H9 (cell line): ENCODE data around the gene CREB1. TPM values are rescaled to one million over a fixed set of nuclear protein-coding genes. Genes with fewer than 3 reads are reported as not detected.

Source experiments
- DNase-seq: peaks from one replicate; pipeline ENCODE4 v3.0.0-alpha.2; 2017
- H2AFZ ChIP-seq: one replicate; pipeline ENCODE4 v1.6.1; 2013; ENCODE audit warnings: mild to moderate bottlenecking, low read length, control low read depth, moderate library complexity
- H2AK5ac ChIP-seq: 2 replicates; pipeline ENCODE4 v1.6.1; 2013; ENCODE audit warnings: low read length, control low read depth, mixed read lengths; ENCODE audit not compliant: insufficient read length
- H2BK120ac ChIP-seq: one replicate; pipeline ENCODE4 v1.6.1; 2013; ENCODE audit warnings: low read depth, mild to moderate bottlenecking, low read length, control low read depth, inconsistent platforms; ENCODE audit not compliant: poor library complexity, severe bottlenecking
- H2BK12ac ChIP-seq: 2 replicates; pipeline ENCODE4 v1.6.1; 2013; ENCODE audit warnings: low read length, control low read depth, mixed read lengths, low read depth; ENCODE audit not compliant: insufficient read length
- H2BK15ac ChIP-seq: 2 replicates; pipeline ENCODE4 v1.6.1; 2013; ENCODE audit warnings: low read depth, low read length, control low read depth
- H2BK20ac ChIP-seq: one replicate; pipeline ENCODE4 v1.6.1; 2013; ENCODE audit warnings: low read depth, mild to moderate bottlenecking, low read length, control low read depth, inconsistent platforms; ENCODE audit not compliant: poor library complexity, severe bottlenecking
- H2BK5ac ChIP-seq: 2 replicates; pipeline ENCODE4 v1.6.1; 2013; ENCODE audit warnings: low read length, control low read depth, mixed read lengths; ENCODE audit not compliant: insufficient read length
- H3K14ac ChIP-seq: 2 replicates; pipeline ENCODE4 v1.6.1; 2013; ENCODE audit warnings: low read length, control low read depth; ENCODE audit not compliant: insufficient read depth
- H3K18ac ChIP-seq: 2 replicates; pipeline ENCODE4 v1.6.1; 2013; ENCODE audit warnings: low read depth, mild to moderate bottlenecking, mixed read lengths, low read length, control low read depth; ENCODE audit not compliant: insufficient read length
- H3K23ac ChIP-seq: 2 replicates; pipeline ENCODE4 v1.6.1; 2013; ENCODE audit warnings: low read length, control low read depth, mixed read lengths, low read depth; ENCODE audit not compliant: insufficient read length
- H3K23me2 ChIP-seq: 2 replicates; pipeline ENCODE4 v1.6.1; 2013; ENCODE audit warnings: low read depth, mild to moderate bottlenecking, mixed read lengths, low read length, control low read depth; ENCODE audit not compliant: insufficient read length, poor library complexity, severe bottlenecking
- H3K27ac ChIP-seq: 2 replicates; pipeline ENCODE4 v1.5.1; 2013; ENCODE audit warnings: low read length, control low read depth, mixed read lengths, low read depth; ENCODE audit not compliant: insufficient read length
- H3K27me3 ChIP-seq: 2 replicates; pipeline ENCODE4 v1.6.1; 2013; ENCODE audit warnings: low read length, control low read depth, inconsistent platforms; ENCODE audit not compliant: insufficient read depth
- H3K4ac ChIP-seq: 2 replicates; pipeline ENCODE4 v1.6.1; 2013; ENCODE audit warnings: low read depth, mild to moderate bottlenecking, control low read depth, inconsistent platforms, low read length, moderate library complexity
- H3K4me1 ChIP-seq: 2 replicates; pipeline ENCODE4 v1.6.1; 2013; ENCODE audit warnings: low read length, control low read depth, inconsistent platforms; ENCODE audit not compliant: insufficient read depth
- H3K4me2 ChIP-seq: 2 replicates; pipeline ENCODE4 v1.6.1; 2013; ENCODE audit warnings: low read length, control low read depth, mixed read lengths; ENCODE audit not compliant: insufficient read length, insufficient read depth
- H3K56ac ChIP-seq: 2 replicates; pipeline ENCODE4 v1.6.1; 2013; ENCODE audit warnings: low read depth, mild to moderate bottlenecking, mixed read lengths, low read length, control low read depth; ENCODE audit not compliant: insufficient read length
- H3K79me1 ChIP-seq: 2 replicates; pipeline ENCODE4 v1.6.1; 2013; ENCODE audit warnings: low read depth, mild to moderate bottlenecking, moderate library complexity, low read length, control low read depth, inconsistent platforms; ENCODE audit not compliant: insufficient read depth, poor library complexity, severe bottlenecking
- H3K79me2 ChIP-seq: 2 replicates; pipeline ENCODE4 v1.6.1; 2013; ENCODE audit warnings: low read length, control low read depth, inconsistent platforms; ENCODE audit not compliant: insufficient read depth
- H3K9ac ChIP-seq: 2 replicates; pipeline ENCODE4 v1.6.1; 2013; ENCODE audit warnings: low read length, control low read depth, mixed read lengths; ENCODE audit not compliant: insufficient read length; ENCODE audit errors: extremely low read depth
- H3K9me3 ChIP-seq: one replicate; pipeline ENCODE4 v1.6.1; 2013; ENCODE audit warnings: low read depth, low read length, inconsistent platforms; ENCODE audit not compliant: control insufficient read depth
- H3T11ph ChIP-seq: one replicate; pipeline ENCODE4 v1.6.1; 2013; ENCODE audit warnings: mild to moderate bottlenecking, low read length, control low read depth, inconsistent platforms
- H4K20me1 ChIP-seq: one replicate; pipeline ENCODE4 v1.6.1; 2013; ENCODE audit not compliant: control insufficient read depth, insufficient read length, insufficient read depth
- H4K5ac ChIP-seq: 2 replicates; pipeline ENCODE4 v1.6.1; 2013; ENCODE audit warnings: low read depth, mild to moderate bottlenecking, mixed read lengths, low read length, control low read depth; ENCODE audit not compliant: insufficient read length
- H4K8ac ChIP-seq: replicated peaks from 2 replicates; pipeline ENCODE4 v1.6.1; 2013; ENCODE audit warnings: low read length, control low read depth, mixed read lengths, low read depth; ENCODE audit not compliant: insufficient read length
- H4K91ac ChIP-seq: 2 replicates; pipeline ENCODE4 v1.6.1; 2013; ENCODE audit warnings: low read depth, mild to moderate bottlenecking, moderate library complexity, mixed read lengths, low read length, control low read depth; ENCODE audit not compliant: insufficient read length
- H3K27ac Mint-ChIP-seq, 3 experiments: 2 replicates in 2 of 3; 3 replicates in 1 of 3; pipeline ENCODE4 v1.8.0; 2020 to 2021; ENCODE audit warnings: mixed read lengths in 3 of 3, mild to moderate bottlenecking in 1 of 3, moderate library complexity in 1 of 3
- H3K27me3 Mint-ChIP-seq: 2 replicates; pipeline ENCODE4 v1.8.0; 2021; ENCODE audit warnings: low read depth, mild to moderate bottlenecking, moderate library complexity, mixed read lengths
- H3K36me3 Mint-ChIP-seq, 3 experiments: 2 replicates in 2 of 3; 3 replicates in 1 of 3; pipeline ENCODE4 v1.8.0; 2020 to 2021; ENCODE audit warnings: low read depth in 3 of 3, mixed read lengths in 3 of 3; ENCODE audit not compliant: insufficient read depth in 1 of 3
- H3K4me1 Mint-ChIP-seq, 2 experiments: 2 replicates each; pipeline ENCODE4 v1.8.0; 2020; ENCODE audit warnings: mixed read lengths in 2 of 2
- H3K4me3 Mint-ChIP-seq, 2 experiments: 2 replicates in 1 of 2; 3 replicates in 1 of 2; pipeline ENCODE4 v1.8.0; 2020 to 2021; ENCODE audit warnings: mild to moderate bottlenecking in 2 of 2, mixed read lengths in 2 of 2, moderate library complexity in 1 of 2
- H3K9me3 Mint-ChIP-seq, 2 experiments: 2 replicates in 1 of 2; 3 replicates in 1 of 2; pipeline ENCODE4 v1.8.0; 2020; ENCODE audit warnings: mild to moderate bottlenecking in 2 of 2, mixed read lengths in 2 of 2, moderate library complexity in 1 of 2
- CTCF ChIP-seq: fragments of 200-600 bp; sonication (generic); conservative IDR thresholded peaks from 3 replicates; pipeline ENCODE4 v1.8.0; 2021; ENCODE audit warnings: antibody characterized with exemption, mild to moderate bottlenecking
- WGBS: extraction: QIAGEN DNeasy Blood & Tissue Kit; methylation state at CpG from one replicate; pipeline ENCODE4 v1.1.7; 2013; ENCODE audit warnings: missing lambda C conversion rate, low lambda C conversion rate, mixed read lengths; ENCODE audit not compliant: insufficient read length; ENCODE audit errors: extremely low coverage; 5-methylcytosine and 5-hydroxymethylcytosine counted together
- total RNA-seq: library from RNA; stranded (reverse); gene quantifications from 2 replicates; pipeline ENCODE4 v1.2.1, GENCODE V29; 2021

CREB1 gene
- total RNA-seq, 1 experiment from 2014 or later: 103 TPM

- DNase-seq: no peak
- Histone ChIP-seq H3T11ph (no peak overlapping the region), H3K14ac (no peak overlapping the region), H2BK12ac (no peak overlapping the region), H4K91ac (no peak overlapping the region), H3K4me1 (no peaks in the 10 kb centered on the region; the same call in 1 of the 2 replicates), H2AFZ (no peak overlapping the region), H2BK20ac (no peak overlapping the region), H2BK5ac (no peak overlapping the region), H2BK15ac (no peak overlapping the region), H4K5ac (no peak overlapping the region), H3K27ac (no peak overlapping the region), H2AK5ac (no peak overlapping the region), H3K18ac (no peak overlapping the region), H3K9me3 (no peaks in the 10 kb centered on the region), H3K27me3 (no peaks in the 10 kb centered on the region), H2BK120ac (no peak overlapping the region), H3K79me1 (no peaks in the 10 kb centered on the region), H4K8ac (no peak overlapping the region), H3K4ac (no peak overlapping the region), H3K23ac (no peak overlapping the region), H4K20me1 (no peaks in the 10 kb centered on the region), H3K56ac (no peak overlapping the region), H3K79me2 (no peaks in the 10 kb centered on the region), H3K23me2 (no peaks in the 10 kb centered on the region), H3K9ac (no peak overlapping the region), H3K4me2 (no peak overlapping the region)
- no CpG with 5 or more reads among the region's 2 CpGs for WGBS
- no peak overlapping the region for H3K4me3 Mint-ChIP-seq
- H3K9me3 Mint-ChIP-seq: no peaks in the 10 kb centered on the region
- H3K27ac Mint-ChIP-seq: no peak overlapping the region
- no peaks in the 10 kb centered on the region for H3K36me3 Mint-ChIP-seq
- peaks cover 4 to 8% of the 10 kb centered on the region in 2 experiments for H3K4me1 Mint-ChIP-seq
- no peak for TF ChIP-seq CTCF
- no peaks in the 10 kb centered on the region for H3K27me3 Mint-ChIP-seq
Measured at GRCh38 chr2:207491086-207491485, 38.7 kb upstream of the CREB1 start.
